Mesenchymal stem cell (in vitro differentiated cells and primary cell): ENCODE data around the gene MYH11.

ENCODE experiments used
- DNase-seq: peaks from one replicate; pipeline ENCODE4 v3.0.0-alpha.2; 2013
- H2AFZ ChIP-seq: one replicate; pipeline ENCODE4 v1.6.1; 2013; ENCODE audit warnings: low read depth, mild to moderate bottlenecking, control low read depth, inconsistent platforms, low read length, moderate library complexity
- H2AK5ac ChIP-seq: 2 replicates; pipeline ENCODE4 v1.6.1; 2013; ENCODE audit warnings: low read length, moderate library complexity, mild to moderate bottlenecking, inconsistent platforms; ENCODE audit not compliant: severe bottlenecking
- H2BK120ac ChIP-seq: one replicate; pipeline ENCODE4 v1.6.1; 2013; ENCODE audit warnings: low read depth, mild to moderate bottlenecking, inconsistent platforms, low read length, moderate library complexity
- H2BK12ac ChIP-seq, 2 experiments: one replicate each; pipeline ENCODE4 v1.6.1; 2013; ENCODE audit warnings: inconsistent platforms in 2 of 2, low read length in 2 of 2, mild to moderate bottlenecking in 2 of 2, moderate library complexity in 2 of 2, control low read depth in 1 of 2
- H2BK15ac ChIP-seq: one replicate; pipeline ENCODE4 v1.6.1; 2013; ENCODE audit warnings: mild to moderate bottlenecking, low read depth, inconsistent platforms; ENCODE audit not compliant: poor library complexity, severe bottlenecking
- H2BK5ac ChIP-seq: 2 replicates; pipeline ENCODE4 v1.6.1; 2013; ENCODE audit warnings: low read depth, mild to moderate bottlenecking, low read length, control low read depth, inconsistent platforms; ENCODE audit not compliant: poor library complexity, severe bottlenecking
- H3K14ac ChIP-seq, 2 experiments: one replicate each; pipeline ENCODE4 v1.6.1; 2013; ENCODE audit warnings: inconsistent platforms in 2 of 2, low read length in 2 of 2, control low read depth in 1 of 2, mild to moderate bottlenecking in 1 of 2, moderate library complexity in 1 of 2
- H3K18ac ChIP-seq, 2 experiments: one replicate each; pipeline ENCODE4 v1.6.1; 2013; ENCODE audit warnings: inconsistent platforms in 2 of 2, low read length in 2 of 2, control low read depth in 1 of 2, low read depth in 1 of 2, mild to moderate bottlenecking in 1 of 2
- H3K23ac ChIP-seq, 2 experiments: one replicate each; pipeline ENCODE4 v1.6.1; 2013; ENCODE audit warnings: inconsistent platforms in 2 of 2, low read length in 2 of 2, mild to moderate bottlenecking in 2 of 2, moderate library complexity in 2 of 2, control low read depth in 1 of 2
- H3K27ac ChIP-seq: 2 replicates; pipeline ENCODE4 v1.5.1; 2013; ENCODE audit warnings: mild to moderate bottlenecking, moderate library complexity, low read length, control low read depth, inconsistent platforms; ENCODE audit not compliant: poor library complexity, severe bottlenecking
- H3K27me3 ChIP-seq, 2 experiments: 2 replicates each; pipeline versions ENCODE4 v1.6.1 to v1.7.0; 2013; ENCODE audit warnings: low read length in 2 of 2, mild to moderate bottlenecking in 2 of 2, moderate library complexity in 2 of 2, control low read depth in 1 of 2, inconsistent platforms in 1 of 2; ENCODE audit not compliant: control insufficient read depth in 1 of 2, insufficient read depth in 1 of 2
- H3K36me3 ChIP-seq, 2 experiments: 2 replicates each; pipeline versions ENCODE4 v1.6.1 to v1.7.0; 2013; ENCODE audit warnings: low read length in 2 of 2, control low read depth in 1 of 2, inconsistent platforms in 1 of 2, low read depth in 1 of 2, mild to moderate bottlenecking in 1 of 2; ENCODE audit not compliant: insufficient read depth in 2 of 2, control insufficient read depth in 1 of 2
- H3K4ac ChIP-seq, 2 experiments: one replicate each; pipeline ENCODE4 v1.6.1; 2013; ENCODE audit warnings: inconsistent platforms in 2 of 2, low read length in 2 of 2, mild to moderate bottlenecking in 2 of 2, moderate library complexity in 2 of 2, control low read depth in 1 of 2, low read depth in 1 of 2
- H3K4me1 ChIP-seq: 2 replicates; pipeline ENCODE4 v1.6.1; 2013; ENCODE audit warnings: low read depth, low read length, control low read depth; ENCODE audit not compliant: control insufficient read depth, insufficient read depth
- H3K4me2 ChIP-seq: 2 replicates; pipeline ENCODE4 v1.6.1; 2013; ENCODE audit warnings: low read length, mild to moderate bottlenecking, inconsistent platforms; ENCODE audit not compliant: poor library complexity, severe bottlenecking
- H3K4me3 ChIP-seq, 2 experiments: 2 replicates each; pipeline versions ENCODE4 v1.5.1 to v1.7.0; 2013; ENCODE audit warnings: low read length in 2 of 2, mild to moderate bottlenecking in 2 of 2, control low read depth in 1 of 2, low read depth in 1 of 2; ENCODE audit not compliant: insufficient read depth in 1 of 2
- H3K79me1 ChIP-seq: replicated peaks from 2 replicates; pipeline ENCODE4 v1.6.1; 2013; ENCODE audit warnings: mild to moderate bottlenecking, control low read depth, low read length, inconsistent platforms; ENCODE audit not compliant: poor library complexity, severe bottlenecking
- H3K9ac ChIP-seq: 2 replicates; pipeline ENCODE4 v1.7.0; 2013; ENCODE audit warnings: mild to moderate bottlenecking, low read length, moderate library complexity
- H3K9me3 ChIP-seq: 2 replicates; pipeline ENCODE4 v1.7.0; 2013; ENCODE audit warnings: mild to moderate bottlenecking, low read length; ENCODE audit not compliant: control insufficient read depth
- H4K8ac ChIP-seq: one replicate; pipeline ENCODE4 v1.6.1; 2013; ENCODE audit warnings: inconsistent platforms, mild to moderate bottlenecking, low read length, moderate library complexity
- H4K91ac ChIP-seq: one replicate; pipeline ENCODE4 v1.6.1; 2013; ENCODE audit warnings: mild to moderate bottlenecking, low read length, inconsistent platforms
- WGBS: methylation state at CpG from one replicate; pipeline ENCODE4 v1.1.7; 2013; ENCODE audit warnings: mixed read lengths; 5-methylcytosine and 5-hydroxymethylcytosine counted together

MYH11 gene

GRCh38 chr16:15870011-15870410 lies 13.2 kb upstream of the MYH11 start:
- Histone ChIP-seq H2AFZ (no peak overlapping the region), H2BK120ac (no peak overlapping the region), H2BK15ac (no peak overlapping the region), H2BK12ac (no peak overlapping the region), H3K9me3 (no peaks in the 10 kb centered on the region), H3K4me1 (no peaks in the 10 kb centered on the region), H4K91ac (no peak overlapping the region), H3K14ac (no peak overlapping the region), H3K4me3 (no peak overlapping the region), H3K23ac (no peak overlapping the region), H3K4ac (no peak overlapping the region), H3K27ac (no peak overlapping the region), H3K36me3 (peaks cover 21 to 69% of the 10 kb centered on the region in 2 experiments), H3K27me3 (no peaks in the 10 kb centered on the region), H3K4me2 (no peak overlapping the region), H3K79me1 (peaks cover 23% of the 10 kb centered on the region), H3K9ac (no peak overlapping the region), H3K18ac (no peak overlapping the region), H4K8ac (no peak overlapping the region), H2AK5ac (no peak overlapping the region), H2BK5ac (no peak overlapping the region)
- WGBS: 69% methylated on average over 2 of the region's 5 CpGs
- DNase-seq: no peak

- H3K27ac ChIP-seq: no peak overlapping the region
- no peak overlapping the region for H2BK5ac ChIP-seq
- H2BK120ac ChIP-seq: no peak overlapping the region
- WGBS: 93% methylated on average over 5 of the region's 5 CpGs
- H3K4me3 ChIP-seq: no peak overlapping the region
- no peak overlapping the region for H4K8ac ChIP-seq
- H2BK12ac ChIP-seq: no peak overlapping the region
- no peak overlapping the region for H3K9ac ChIP-seq
- no peak overlapping the region for H2AK5ac ChIP-seq
- no peak for DNase-seq
- no peak overlapping the region for H3K23ac ChIP-seq
- no peaks in the 10 kb centered on the region for H3K9me3 ChIP-seq
- H3K36me3 ChIP-seq: peaks cover 15 to 61% of the 10 kb centered on the region in 2 experiments
- no peak overlapping the region for H3K14ac ChIP-seq
- H3K18ac ChIP-seq: no peak overlapping the region
- H3K4ac ChIP-seq: no peak overlapping the region
- H3K27me3 ChIP-seq: no peaks in the 10 kb centered on the region
- no peak overlapping the region for H2BK15ac ChIP-seq
- peaks cover 10% of the 10 kb centered on the region for H3K79me1 ChIP-seq
- H3K4me2 ChIP-seq: no peak overlapping the region
- no peaks in the 10 kb centered on the region for H3K4me1 ChIP-seq
- H2AFZ ChIP-seq: no peak overlapping the region
- H4K91ac ChIP-seq: no peak overlapping the region
Measured at GRCh38 chr16:15866451-15866850, 9.6 kb upstream of the MYH11 start.

GRCh38 chr16:15865742-15866141 lies 8.9 kb upstream of the MYH11 start:
- Histone ChIP-seq H2BK5ac (no peak overlapping the region), H3K4me2 (no peak overlapping the region), H3K4ac (no peak overlapping the region), H3K9me3 (no peaks in the 10 kb centered on the region), H4K8ac (no peak overlapping the region), H2AFZ (no peak overlapping the region), H3K4me1 (no peaks in the 10 kb centered on the region), H3K4me3 (no peak overlapping the region), H3K36me3 (peaks cover 12 to 56% of the 10 kb centered on the region in 2 experiments), H3K18ac (no peak overlapping the region), H3K14ac (no peak overlapping the region), H3K27me3 (no peaks in the 10 kb centered on the region), H2BK12ac (no peak overlapping the region), H2BK120ac (no peak overlapping the region), H2AK5ac (no peak overlapping the region), H3K9ac (no peak overlapping the region), H3K27ac (no peak overlapping the region), H2BK15ac (no peak overlapping the region), H4K91ac (no peak overlapping the region), H3K23ac (no peak overlapping the region), H3K79me1 (peaks cover 8% of the 10 kb centered on the region)
- no peak for DNase-seq
- 96% methylated on average over 6 of the region's 7 CpGs for WGBS

- Histone ChIP-seq H3K36me3 (peaks cover 12 to 48% of the 10 kb centered on the region in 2 experiments), H2BK120ac (no peak overlapping the region)
Measured at GRCh38 chr16:15864939-15865338, 8.1 kb upstream of the MYH11 start.

More at GRCh38 chr16:15864939-15865338, 8.1 kb upstream of the MYH11 start:
- H2BK12ac ChIP-seq: no peak overlapping the region
- no peak overlapping the region for H3K4me2 ChIP-seq
- 97% methylated on average over 5 of the region's 5 CpGs for WGBS
- H3K9me3 ChIP-seq: no peaks in the 10 kb centered on the region
- DNase-seq: no peak
- no peak overlapping the region for H3K23ac ChIP-seq
- no peak overlapping the region for H3K27ac ChIP-seq
- H3K14ac ChIP-seq: no peak overlapping the region
- H3K4me1 ChIP-seq: no peaks in the 10 kb centered on the region
- H3K79me1 ChIP-seq: peaks cover 6% of the 10 kb centered on the region
- H4K91ac ChIP-seq: no peak overlapping the region
- H3K4me3 ChIP-seq: no peak overlapping the region
- no peak overlapping the region for H2BK15ac ChIP-seq
- no peak overlapping the region for H2AK5ac ChIP-seq
- no peak overlapping the region for H3K4ac ChIP-seq
- no peak overlapping the region for H2AFZ ChIP-seq
- no peak overlapping the region for H2BK5ac ChIP-seq
- no peaks in the 10 kb centered on the region for H3K27me3 ChIP-seq
- no peak overlapping the region for H3K18ac ChIP-seq
- H4K8ac ChIP-seq: no peak overlapping the region
- H3K9ac ChIP-seq: no peak overlapping the region
